Measurements from ENCODE around the gene WDR81.

DNA sequence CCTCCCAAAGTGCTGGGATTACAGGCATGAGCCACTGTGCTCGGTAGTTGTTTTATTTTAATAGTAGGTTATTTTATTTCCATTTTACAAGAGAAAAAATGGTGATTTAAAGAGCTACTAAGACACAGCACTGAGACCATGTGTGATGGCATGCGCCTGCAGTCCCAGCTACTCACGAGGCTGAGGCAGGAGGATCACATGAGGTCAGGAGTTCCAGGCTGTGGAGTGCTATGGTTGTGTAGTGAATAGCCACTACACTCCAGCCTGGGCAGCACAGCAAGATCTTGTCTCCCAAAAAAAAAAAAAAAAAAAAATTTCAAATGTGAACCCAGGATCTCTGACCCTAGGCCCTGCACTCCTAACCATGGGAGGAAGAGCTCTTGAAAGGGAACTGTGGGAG is 41.1 kb downstream of the WDR81 start:
- TF ChIP-seq, protein P1, sequence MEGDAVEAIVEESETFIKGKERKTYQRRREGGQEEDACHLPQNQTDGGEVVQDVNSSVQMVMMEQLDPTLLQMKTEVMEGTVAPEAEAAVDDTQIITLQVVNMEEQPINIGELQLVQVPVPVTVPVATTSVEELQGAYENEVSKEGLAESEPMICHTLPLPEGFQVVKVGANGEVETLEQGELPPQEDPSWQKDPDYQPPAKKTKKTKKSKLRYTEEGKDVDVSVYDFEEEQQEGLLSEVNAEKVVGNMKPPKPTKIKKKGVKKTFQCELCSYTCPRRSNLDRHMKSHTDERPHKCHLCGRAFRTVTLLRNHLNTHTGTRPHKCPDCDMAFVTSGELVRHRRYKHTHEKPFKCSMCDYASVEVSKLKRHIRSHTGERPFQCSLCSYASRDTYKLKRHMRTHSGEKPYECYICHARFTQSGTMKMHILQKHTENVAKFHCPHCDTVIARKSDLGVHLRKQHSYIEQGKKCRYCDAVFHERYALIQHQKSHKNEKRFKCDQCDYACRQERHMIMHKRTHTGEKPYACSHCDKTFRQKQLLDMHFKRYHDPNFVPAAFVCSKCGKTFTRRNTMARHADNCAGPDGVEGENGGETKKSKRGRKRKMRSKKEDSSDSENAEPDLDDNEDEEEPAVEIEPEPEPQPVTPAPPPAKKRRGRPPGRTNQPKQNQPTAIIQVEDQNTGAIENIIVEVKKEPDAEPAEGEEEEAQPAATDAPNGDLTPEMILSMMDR (conservative IDR thresholded peaks at IDR 0.05; ENCODE audit: low read depth, low read length), result no peak
- TF ChIP-seq EZH2 (IDR thresholded peaks at IDR 0.05; ENCODE audit: borderline replicate concordance, low read depth, low read length, poor library complexity, severe bottlenecking), result no peak
